K562 (cell line): ENCODE results near the gene CEP78. TPM values are rescaled to one million over a fixed set of nuclear protein-coding genes. Genes with fewer than 3 reads are reported as not detected.

Experiments
- ATAC-seq: fragments of 200-7000 bp; cut with Tn5 transposase; 3 replicates; pipeline ENCODE4 v1.9.1; 2020; ENCODE audit warnings: moderate library complexity
- BruUV-seq: library from RNA; stranded (reverse); fragments of 400-500 nt; replicated peaks from 2 replicates; lab custom pipeline; 2021; lab: Mats Ljungman, UMichigan
- CTCF ChIA-PET: fragments of 300-600 bp; formaldehyde crosslinking; extraction: SDS; loops from one replicate; lab custom pipeline; 2021; ENCODE audit warnings: low intra/inter-chr PET ratio; lab: Yijun Ruan, JAX
- POLR2A ChIA-PET: fragments of 300-600, 350-650 bp; sonication (Branson Sonifier 250); formaldehyde crosslinking; extraction: SDS; loops from one replicate; lab custom pipeline; 2021; ENCODE audit warnings: antibody characterized with exemption, inconsistent platforms; lab: Yijun Ruan, JAX
- DNase-seq, 4 experiments: peaks; one replicate each; pipeline versions ENCODE4 v3.0.0 to v3.0.0-alpha.2; 2011 to 2018; ENCODE audit warnings: low spot score in 3 of 4, mixed read lengths in 3 of 4; ENCODE audit errors: extremely low read depth in 1 of 4
- FAIRE-seq: peaks from 2 replicates; lab custom pipeline; 2011; peaks lifted over from hg19 to GRCh38; lab: Jason Lieb, UNC
- H2AFZ ChIP-seq: 2 replicates; pipeline ENCODE4 v1.6.0; 2011; ENCODE audit warnings: low read depth, low read length, control low read depth, inconsistent platforms
- H3K27ac ChIP-seq: fragments of 200-600 bp; 3 replicates; pipeline ENCODE4 v1.8.0; 2011; ENCODE audit warnings: low read depth, mild to moderate bottlenecking, control low read depth, inconsistent platforms, low read length, moderate library complexity, mixed read lengths; ENCODE audit errors: extremely low read depth
- H3K27me3 ChIP-seq, 2 experiments: fragments of 300-600 bp in 1 of 2; 2 replicates in 1 of 2; 3 replicates in 1 of 2; pipeline versions ENCODE4 v1.6.0 to v1.8.0; 2011; ENCODE audit warnings: inconsistent platforms in 2 of 2, low read length in 2 of 2, mild to moderate bottlenecking in 1 of 2, mixed read lengths in 1 of 2, moderate library complexity in 1 of 2; ENCODE audit not compliant: control insufficient read depth in 2 of 2, insufficient read depth in 2 of 2
- H3K36me3 ChIP-seq: fragments of 300-600 bp; 3 replicates; pipeline ENCODE4 v1.8.0; 2011; ENCODE audit warnings: mild to moderate bottlenecking, low read length, inconsistent platforms; ENCODE audit not compliant: control insufficient read depth, insufficient read depth
- H3K4me1 ChIP-seq, 2 experiments: fragments of 200-600 bp in 1 of 2; replicated peaks in 1 of 2; 2 replicates in 1 of 2; 3 replicates in 1 of 2; pipeline versions ENCODE4 v1.5.1 to v1.8.0; 2011; ENCODE audit warnings: inconsistent platforms in 2 of 2, low read length in 2 of 2, mild to moderate bottlenecking in 1 of 2, mixed read lengths in 1 of 2, moderate library complexity in 1 of 2; ENCODE audit not compliant: control insufficient read depth in 2 of 2, insufficient read depth in 2 of 2
- H3K4me2 ChIP-seq: 2 replicates; pipeline ENCODE4 v1.6.1; 2011; ENCODE audit warnings: low read length, control low read depth, inconsistent platforms, mixed read lengths; ENCODE audit not compliant: insufficient read depth
- H3K4me3 ChIP-seq: fragments of 200-600 bp; sonication (generic), shearing (Covaris generic); 2 replicates; pipeline ENCODE4 v1.5.1; 2016; ENCODE audit warnings: control low read depth, inconsistent platforms
- H3K79me2 ChIP-seq: fragments of 200-600 bp; 3 replicates; pipeline ENCODE4 v1.8.0; 2011; ENCODE audit warnings: low read length, inconsistent platforms; ENCODE audit not compliant: control insufficient read depth, insufficient read depth
- H3K9ac ChIP-seq, 2 experiments: 2 replicates each; pipeline versions ENCODE4 v1.6.0 to v1.6.1; 2011; ENCODE audit warnings: low read depth in 2 of 2, low read length in 2 of 2, control low read depth in 1 of 2, inconsistent platforms in 1 of 2, mild to moderate bottlenecking in 1 of 2, mixed read lengths in 1 of 2; ENCODE audit not compliant: insufficient read depth in 1 of 2
- H3K9me1 ChIP-seq: one replicate; pipeline ENCODE4 v1.6.0; 2011; ENCODE audit warnings: inconsistent platforms, mild to moderate bottlenecking, low read length, moderate library complexity; ENCODE audit not compliant: control insufficient read depth, insufficient read depth
- H3K9me3 ChIP-seq: replicated peaks from 2 replicates; pipeline ENCODE4 v1.5.1; 2011; ENCODE audit warnings: low read depth, low read length, inconsistent platforms; ENCODE audit not compliant: control insufficient read depth, insufficient read depth
- H4K20me1 ChIP-seq: replicated peaks from 2 replicates; pipeline ENCODE4 v1.6.1; 2011; ENCODE audit warnings: low read length, inconsistent platforms, mixed read lengths; ENCODE audit not compliant: control insufficient read depth, insufficient read depth
- CTCF ChIP-seq, 3 experiments: IDR thresholded peaks in 2 of 3; conservative IDR thresholded peaks in 1 of 3; 2 replicates each; pipeline ENCODE4 v1.5.1; 2011 to 2012; ENCODE audit warnings: low read length in 3 of 3, mild to moderate bottlenecking in 3 of 3, control low read depth in 2 of 3, improper control_type of control experiment in 1 of 3, inconsistent platforms in 1 of 3, low read depth in 1 of 3, mixed read lengths in 1 of 3, moderate library complexity in 1 of 3; ENCODE audit not compliant: insufficient read depth in 2 of 3
- EGR1 ChIP-seq: fragments of 450-650 bp; conservative IDR thresholded peaks from 2 replicates; pipeline ENCODE4 v1.6.1; 2017; ENCODE audit warnings: mild to moderate bottlenecking
- WGBS: fragments of 100-300 bp; shearing (Covaris generic); methylation state at CpG from one replicate; pipeline ENCODE4 v1.1.6; 2016; ENCODE audit warnings: low coverage, mixed read lengths; ENCODE audit not compliant: insufficient coverage; ENCODE audit errors: missing lambda C conversion rate; 5-methylcytosine and 5-hydroxymethylcytosine counted together
- in situ Hi-C: fragments of 300-500 bp; cut with MboI; formaldehyde crosslinking; loops from 4 replicates; pipeline ENCODE4 v1.15.0; 2018; ENCODE audit warnings: inconsistent platforms, mixed read lengths
- intact Hi-C: fragments of 100-400 bp; cut with micrococcal nuclease; formaldehyde crosslinking; loops from 2 replicates; pipeline ENCODE4 v1.14.2; 2022
- polyA plus RNA-seq, 8 experiments: library from polyadenylated mRNA; depleted of rRNA in 4 of 8; stranded (reverse) in 5 of 8; unstranded in 3 of 8; fragments of >200 nt; fragmentation: Nextera tagmentation in 2 of 8; fragmentation: Illumina TruSeq in 1 of 8; extraction: Ambion mirVana in 2 of 8; extraction: Trizol in 1 of 8; gene quantifications; 2 replicates each; pipeline versions ENCODE4 v1.2.1 to v1.2.3, GENCODE V29; 2011 to 2014; ENCODE audit warnings: inconsistent platforms in 1 of 8, missing spikeins in 1 of 8
- total RNA-seq, 7 experiments: library from RNA; depleted of rRNA in 6 of 7; stranded (reverse); fragments of >200 nt in 6 of 7; fragmentation: Illumina TruSeq in 2 of 7; extraction: Trizol in 2 of 7; gene quantifications; 2 replicates each; pipeline versions ENCODE4 v1.2.1 to v1.2.3, GENCODE V29; 2011 to 2021; ENCODE audit warnings: low replicate concordance in 1 of 7
- TF ChIP-seq, protein P1 (sequence below): fragments of 250-450 bp; sonication (Bioruptor Pico); IDR thresholded peaks from 2 replicates; pipeline ENCODE4 v1.8.0; 2021; ENCODE audit warnings: moderate library complexity, mild to moderate bottlenecking, inconsistent platforms

Gene CEP78
- total and polyA plus RNA-seq, 9 of the 15 experiments (the other 6 are each of a cell fraction or from before 2014, with no cell fraction given) = 3.5 to 26.0 (median 21.5) TPM

- H3K9me3 ChIP-seq = no peaks in the 10 kb centered on the region
- WGBS = 95% methylated on average over 5 of the region's 7 CpGs
- no peak overlapping the region for H2AFZ ChIP-seq
- no peak overlapping the region for H3K4me2 ChIP-seq
- peaks cover 41% of the 10 kb centered on the region; the same call in 2 of the 3 replicates for H3K36me3 ChIP-seq
- H3K4me1 ChIP-seq = peaks cover 0 to 15% of the 10 kb centered on the region in 2 experiments; a peak in 3 of 5 replicates
- in situ Hi-C loops = no loop called here
- ATAC-seq (no peak), FAIRE-seq (no peak)
- ChIA-PET CTCF (no interaction called here), POLR2A (interaction anchor here (1.0 to 1.9 kb wide), 2 partner anchors 11 to 25 kb away, joined by 3 to 7 read pairs; partner anchors contain the start of gene PSAT1)
- no peak overlapping the region for H3K4me3 ChIP-seq
- BruUV-seq = no TSS peak
- H3K9me1 ChIP-seq = no peaks in the 10 kb centered on the region
- no peak overlapping the region for H3K9ac ChIP-seq
- no peaks in the 10 kb centered on the region for H3K79me2 ChIP-seq
- no peaks in the 10 kb centered on the region for H3K27me3 ChIP-seq
- TF ChIP-seq EGR1 = no peak
- TF ChIP-seq, protein P1, sequence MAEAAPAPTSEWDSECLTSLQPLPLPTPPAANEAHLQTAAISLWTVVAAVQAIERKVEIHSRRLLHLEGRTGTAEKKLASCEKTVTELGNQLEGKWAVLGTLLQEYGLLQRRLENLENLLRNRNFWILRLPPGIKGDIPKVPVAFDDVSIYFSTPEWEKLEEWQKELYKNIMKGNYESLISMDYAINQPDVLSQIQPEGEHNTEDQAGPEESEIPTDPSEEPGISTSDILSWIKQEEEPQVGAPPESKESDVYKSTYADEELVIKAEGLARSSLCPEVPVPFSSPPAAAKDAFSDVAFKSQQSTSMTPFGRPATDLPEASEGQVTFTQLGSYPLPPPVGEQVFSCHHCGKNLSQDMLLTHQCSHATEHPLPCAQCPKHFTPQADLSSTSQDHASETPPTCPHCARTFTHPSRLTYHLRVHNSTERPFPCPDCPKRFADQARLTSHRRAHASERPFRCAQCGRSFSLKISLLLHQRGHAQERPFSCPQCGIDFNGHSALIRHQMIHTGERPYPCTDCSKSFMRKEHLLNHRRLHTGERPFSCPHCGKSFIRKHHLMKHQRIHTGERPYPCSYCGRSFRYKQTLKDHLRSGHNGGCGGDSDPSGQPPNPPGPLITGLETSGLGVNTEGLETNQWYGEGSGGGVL (CRISPR knock-in tag) = no peak
- no peak for TF ChIP-seq CTCF (IDR thresholded peaks at IDR 0.05 in 2 of 3, conservative IDR thresholded peaks at IDR 0.05 in 1 of 3; ENCODE audit: insufficient read depth in 2 of 3, low read depth in 1 of 3, low read length in 3 of 3)
- TF ChIP-seq, all 486 proteins: peak for 0
- intact Hi-C loops = no loop called here
- Histone ChIP-seq H4K20me1 (peaks cover 13% of the 10 kb centered on the region), H3K27ac (no peak overlapping the region)
- no peak for DNase-seq
Measured at GRCh38 chr9:78321505-78321904, 85.6 kb downstream of the CEP78 start.
